NCI-H1436 (cell line): ENCODE measurements around the gene LITAF.
"Not testable (repeated sequence)": the region's sequence is repeated elsewhere in the genome, so short reads cannot be mapped to it uniquely, and the experiment has no call there.

Source experiments
- DNase-seq: peaks from one replicate; lab custom pipeline; 2025; lab: John Stamatoyannopoulos, UW

LITAF gene

GRCh38 chr16:11572301-11572995 is 14.3 kb downstream of the LITAF start:
- no peak for DNase-seq

DNA sequence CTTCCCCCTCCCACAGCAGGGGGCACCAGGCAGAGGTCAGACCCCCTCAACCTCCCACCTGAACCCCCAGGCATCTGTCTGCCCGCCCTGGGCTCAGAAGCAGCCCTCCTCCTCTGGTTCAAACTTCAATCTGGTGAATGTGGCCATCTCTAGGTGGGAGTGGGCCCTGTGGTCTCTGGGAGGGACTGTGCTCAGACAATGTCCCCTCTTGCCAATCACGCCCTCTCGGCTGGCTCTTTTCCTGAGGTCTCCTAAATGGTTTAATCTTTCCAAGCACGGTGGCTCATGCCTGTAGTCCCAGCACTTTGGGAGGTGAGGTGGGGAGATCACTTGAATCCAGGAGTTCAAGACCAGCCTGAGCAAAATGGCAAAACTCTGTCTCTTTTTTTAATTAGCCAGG is 15.2 kb downstream of the LITAF start:
- no peak for DNase-seq

DNA sequence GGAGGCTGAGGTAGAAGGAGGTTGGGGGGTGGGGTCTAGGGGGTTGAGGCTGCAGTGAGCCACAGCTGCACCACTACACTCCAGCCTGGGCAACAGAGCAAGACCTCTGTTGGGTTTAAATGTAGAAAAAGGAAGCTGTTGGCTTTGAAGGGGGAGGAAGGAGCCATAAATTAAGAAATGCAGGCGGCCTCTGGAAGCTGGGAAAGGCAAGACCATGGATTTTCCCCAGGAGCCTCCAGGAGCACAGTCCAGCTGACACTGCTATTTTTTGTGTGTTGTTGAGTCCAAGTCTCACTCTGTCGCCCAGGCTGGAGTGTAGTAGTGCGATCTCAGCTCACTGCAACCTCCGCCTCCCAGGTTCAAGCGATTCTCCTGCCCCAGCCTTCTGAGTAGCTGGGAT is 15.9 kb downstream of the LITAF start:
- DNase-seq: no peak

DNA sequence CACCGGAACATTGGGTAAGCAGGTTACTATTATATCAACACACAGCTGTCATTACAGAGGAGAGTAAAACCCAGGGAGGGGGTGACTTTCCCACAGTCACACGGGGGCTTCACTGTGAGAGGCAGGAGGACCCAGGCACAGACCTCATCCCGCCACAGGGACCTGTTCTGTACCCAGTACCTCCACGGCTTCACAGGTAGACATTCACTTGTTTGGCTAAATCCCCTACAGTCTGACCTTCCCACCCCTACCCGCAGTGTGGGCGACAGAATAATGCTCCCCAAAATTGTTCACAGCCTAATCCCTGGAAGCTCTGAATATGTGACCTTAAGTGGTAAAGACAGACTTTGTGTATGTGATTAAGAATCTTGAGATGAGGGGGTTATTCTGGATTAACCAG is 16.5 kb downstream of the LITAF start:
- DNase-seq: no peak

- no peak for DNase-seq
Observed at GRCh38 chr16:11566398-11566797, 20.3 kb downstream of the LITAF start.

DNA sequence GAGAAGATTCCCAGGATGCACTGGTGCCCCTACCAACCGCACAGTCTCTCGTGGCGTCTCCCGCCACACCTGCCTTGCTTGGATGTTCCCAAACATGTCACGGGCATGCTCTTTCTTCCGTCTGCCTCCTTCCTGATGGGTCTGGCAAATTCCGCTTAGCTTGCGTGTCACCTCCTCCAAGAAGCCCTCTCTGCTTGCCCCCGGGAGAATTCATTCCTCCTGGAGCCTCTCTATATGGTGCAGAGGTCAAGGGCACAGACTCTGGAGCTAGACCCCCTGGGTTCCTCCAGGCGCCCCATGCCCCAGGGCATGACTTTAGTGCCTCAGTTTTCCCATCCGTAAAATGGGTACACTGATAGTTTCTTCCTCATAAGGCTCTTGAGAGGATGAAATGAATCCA is 21.1 kb downstream of the LITAF start:
- no peak for DNase-seq

DNA sequence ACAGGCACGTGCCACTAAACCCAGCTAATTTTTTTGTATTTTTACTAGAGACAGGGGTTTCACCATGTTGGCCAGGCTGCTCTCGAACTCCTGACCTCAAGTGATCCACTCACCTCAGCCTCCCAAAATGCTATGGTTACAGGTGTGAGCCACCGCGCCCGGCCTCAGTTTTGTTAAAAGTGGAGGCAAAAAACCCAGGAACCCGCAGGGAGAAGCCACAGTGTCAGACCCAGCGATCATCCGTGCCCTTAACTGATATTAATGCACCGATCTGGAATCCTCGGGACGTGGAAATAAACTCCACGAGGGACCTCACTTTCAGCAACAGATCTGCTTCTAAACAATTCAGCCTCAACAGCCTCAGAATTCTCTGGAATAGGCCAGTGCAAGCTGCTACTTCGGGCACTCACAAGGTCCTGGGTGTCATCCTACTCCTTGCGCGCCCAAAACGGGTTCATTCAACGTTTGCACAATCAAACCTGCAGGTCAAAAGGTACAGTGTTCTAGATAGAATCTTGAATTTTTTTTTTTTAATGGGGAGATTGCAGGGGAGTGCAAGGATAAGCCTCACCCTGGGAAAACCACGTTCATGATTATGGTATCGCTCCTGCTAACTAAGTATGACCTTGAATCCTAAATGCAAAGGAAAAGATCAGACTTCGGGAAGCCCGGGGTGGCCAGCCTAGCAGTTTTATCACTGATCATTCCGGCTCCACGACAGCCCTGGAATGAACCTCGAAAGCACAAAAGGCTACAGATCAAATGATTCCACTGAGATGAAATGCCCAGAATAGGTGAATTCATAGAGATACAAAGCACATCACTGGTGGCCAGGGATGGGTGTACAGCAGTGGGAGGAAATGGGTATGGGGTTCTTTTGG is 22.4 kb downstream of the LITAF start:
- no peak for DNase-seq

DNA sequence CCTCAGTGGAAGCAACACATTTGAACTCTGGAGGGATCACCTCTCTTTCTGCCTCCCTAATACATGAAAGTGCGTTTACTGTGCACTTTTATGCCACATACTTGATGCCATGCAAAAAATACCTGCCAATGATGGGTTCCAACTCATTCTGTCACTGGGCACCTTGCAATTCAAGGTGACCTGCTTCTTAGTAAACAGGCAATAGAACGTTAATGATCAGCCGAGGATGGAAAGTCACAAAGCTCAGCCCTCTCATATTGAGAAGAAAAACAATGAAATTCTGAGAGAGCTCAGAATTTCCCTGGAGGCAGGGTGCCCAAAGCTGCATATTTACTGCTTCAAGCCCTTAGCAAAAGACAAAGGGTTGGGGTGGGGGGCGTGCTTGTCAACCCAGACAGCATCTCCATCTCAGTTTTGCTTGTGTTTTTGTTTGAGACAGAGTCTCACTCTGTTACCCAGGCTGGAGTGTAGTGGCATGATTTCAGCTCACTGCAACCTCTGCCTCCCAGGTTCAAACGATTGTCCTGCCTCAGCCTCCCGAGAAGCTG is 23.2 kb downstream of the LITAF start:
- no peak for DNase-seq

DNA sequence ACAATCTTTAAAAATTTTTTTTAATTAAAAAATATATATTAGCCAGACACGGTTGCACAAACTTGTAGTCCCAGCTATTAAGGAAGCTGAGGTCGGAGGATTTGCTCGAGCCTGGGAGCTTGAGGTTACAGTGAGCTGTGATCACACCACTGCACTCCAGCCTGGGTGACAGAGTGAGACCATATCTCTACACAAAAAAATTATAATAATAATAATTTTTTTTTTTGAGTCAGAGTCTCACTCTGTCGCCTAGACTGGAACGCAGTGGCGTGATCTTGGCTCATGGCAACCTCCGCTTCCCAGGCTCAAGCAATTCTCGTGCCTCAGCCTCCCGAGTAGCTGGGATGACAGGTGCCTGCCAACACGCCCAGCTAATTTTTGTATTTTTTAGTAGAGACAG is 23.8 kb downstream of the LITAF start:
- DNase-seq: no peak

DNA sequence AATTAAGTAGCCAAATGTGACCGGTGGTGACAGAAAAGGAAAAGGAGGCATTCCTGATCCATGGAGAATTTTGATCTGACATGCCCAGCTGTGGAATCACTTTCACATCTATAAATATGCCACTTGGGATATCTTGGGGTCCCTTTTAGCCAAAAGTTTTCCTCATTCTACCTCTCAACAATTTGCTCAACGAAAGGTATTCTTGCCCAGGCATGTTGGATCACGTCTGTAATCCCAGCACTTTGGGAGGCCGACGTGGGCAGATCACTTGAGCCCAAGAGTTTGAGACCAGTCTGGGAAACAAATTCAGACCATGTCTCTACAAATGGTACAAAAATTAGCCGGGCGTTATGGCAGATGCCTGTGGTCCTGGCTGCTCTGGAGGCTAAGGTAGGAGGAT is 24.3 kb downstream of the LITAF start:
- DNase-seq: no peak

- no peak for DNase-seq
Observed at GRCh38 chr16:11561856-11562255, 24.9 kb downstream of the LITAF start.

DNA sequence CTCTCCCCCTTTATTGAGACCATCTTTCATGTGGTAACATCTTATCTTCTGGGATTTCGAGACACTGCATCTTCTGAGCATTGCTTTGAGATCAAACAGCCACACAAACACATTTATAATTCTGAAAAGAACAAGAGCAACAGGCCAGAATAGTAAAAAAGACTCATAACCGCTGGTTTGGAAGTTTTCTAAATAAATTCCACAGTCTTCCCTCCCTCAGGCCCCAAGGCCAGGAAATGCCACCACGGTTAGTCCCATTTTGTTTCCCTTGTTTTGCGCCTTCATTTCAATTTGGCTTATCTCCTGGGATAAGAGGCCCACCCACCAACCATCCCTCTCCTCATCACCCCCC is 25.3 kb downstream of the LITAF start:
- DNase-seq: no peak

DNA sequence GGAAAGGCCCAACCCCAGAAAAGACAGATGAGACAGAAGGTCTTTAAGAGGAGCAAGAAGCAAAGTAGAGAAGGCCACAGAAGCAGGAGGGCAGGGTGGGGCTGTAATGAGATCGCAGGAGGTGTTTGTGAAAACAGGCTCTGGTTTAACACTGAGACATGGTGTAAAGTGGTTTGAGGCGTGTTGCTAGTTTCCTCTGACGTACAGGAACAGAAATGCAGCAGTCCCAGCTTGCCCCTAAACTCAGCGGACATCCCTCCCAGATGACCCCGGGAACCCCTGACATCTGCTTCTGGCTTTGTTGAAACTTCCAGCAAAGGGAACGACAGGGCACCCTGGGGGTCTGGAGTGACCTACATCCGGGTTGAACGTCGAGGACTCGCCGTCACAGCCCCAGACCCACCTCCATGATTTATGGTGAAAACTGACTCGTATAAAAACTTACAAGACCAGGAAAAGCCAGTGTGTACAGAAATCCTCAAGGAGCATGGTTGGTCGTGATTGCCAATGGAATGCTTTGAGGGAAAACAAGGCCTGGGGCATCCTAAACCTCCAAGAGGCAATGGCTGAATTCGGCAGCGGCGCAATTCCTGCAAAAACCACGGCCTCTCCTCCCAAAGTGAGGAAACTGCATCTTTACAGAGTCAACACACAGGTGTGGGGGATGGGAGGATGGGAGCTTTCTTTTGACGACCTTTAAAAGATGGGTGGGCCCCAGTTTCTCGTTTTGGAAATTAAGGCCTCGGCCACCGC is 25.8 kb downstream of the LITAF start:
- no peak for DNase-seq

- DNase-seq: not testable (repeated sequence)
Observed at GRCh38 chr16:11558308-11558823, 28.4 kb downstream of the LITAF start.

DNA sequence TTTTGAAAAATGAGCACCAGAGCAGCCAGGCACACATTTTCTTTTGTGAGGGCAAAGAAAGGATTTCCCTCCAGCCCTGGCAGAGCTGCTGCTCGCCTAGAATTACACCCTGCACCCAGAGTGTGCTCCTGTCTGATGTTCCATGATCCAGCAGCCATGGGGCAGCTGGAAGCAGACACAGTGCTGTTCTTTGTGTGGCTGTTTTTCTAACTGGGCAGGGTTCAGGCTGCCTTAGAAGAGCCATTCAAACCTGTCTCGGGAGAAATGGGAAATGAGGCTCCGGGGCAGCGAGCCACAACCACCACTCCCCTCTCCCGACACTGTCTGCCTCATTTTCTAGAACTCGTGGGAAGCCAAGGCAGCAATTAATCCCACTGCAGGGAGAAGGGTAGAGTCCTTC is 28.9 kb downstream of the LITAF start:
- no peak for DNase-seq

GRCh38 chr16:11556945-11557720 is 29.6 kb downstream of the LITAF start:
- DNase-seq: no peak

- DNase-seq: no peak
Observed at GRCh38 chr16:11556214-11556819, 30.4 kb downstream of the LITAF start.

- no peak for DNase-seq
Observed at GRCh38 chr16:11554053-11554452, 32.7 kb downstream of the LITAF start.

- DNase-seq: no peak
Observed at GRCh38 chr16:11553371-11553770, 33.3 kb downstream of the LITAF start.

DNA sequence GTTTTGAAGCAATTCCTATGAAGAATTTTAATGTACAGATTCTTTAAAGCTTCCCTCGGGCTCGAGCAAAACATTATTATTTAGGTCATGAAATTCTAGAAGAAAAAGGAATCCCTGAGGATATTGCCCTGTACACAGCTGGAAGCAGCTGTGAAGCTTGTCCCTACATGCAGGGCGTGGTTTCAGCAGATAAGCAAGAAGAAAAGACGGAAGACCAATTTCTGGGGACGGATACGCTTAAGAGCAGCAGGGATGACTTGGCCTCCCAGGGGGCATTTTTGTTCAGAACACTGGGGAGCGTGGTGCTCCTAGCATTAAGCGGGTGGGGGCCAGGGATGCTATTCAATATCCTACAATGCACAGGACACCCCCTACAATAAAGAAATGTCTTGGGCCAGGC is 34.3 kb downstream of the LITAF start:
- no peak for DNase-seq

DNA sequence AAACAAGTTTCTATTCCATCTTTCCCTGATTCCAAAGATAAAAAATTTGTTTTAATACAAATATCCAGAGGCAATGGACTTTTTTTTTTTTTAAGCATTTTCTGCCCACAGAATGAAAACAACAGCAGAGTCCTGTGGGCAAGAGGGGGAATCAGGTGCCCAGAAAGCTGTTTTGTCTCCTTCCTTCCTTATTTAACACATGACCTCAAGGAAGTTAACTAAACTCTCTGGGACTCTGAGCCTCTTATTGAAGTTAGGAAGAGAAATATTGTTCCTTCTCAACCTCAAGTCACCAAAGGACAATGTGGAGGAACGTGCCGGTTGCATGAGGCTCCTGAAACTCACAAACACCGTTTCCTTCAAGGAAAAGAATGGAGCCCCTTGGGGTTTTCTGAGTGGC is 34.9 kb downstream of the LITAF start:
- DNase-seq: no peak
